HG02885 (cell line): ENCODE data around the gene TMEM200A.
"Not testable (repeated sequence)": the region's sequence is repeated elsewhere in the genome, so short reads cannot be mapped to it uniquely, and the experiment has no call there.

Experiments used
- ATAC-seq: cut with Tn5 transposase; IDR thresholded peaks from one replicate; pipeline ENCODE4 v1.9.1; 2021; ENCODE audit warnings: mild to moderate bottlenecking; ENCODE audit not compliant: unreplicated experiment, poor library complexity

TMEM200A gene

DNA sequence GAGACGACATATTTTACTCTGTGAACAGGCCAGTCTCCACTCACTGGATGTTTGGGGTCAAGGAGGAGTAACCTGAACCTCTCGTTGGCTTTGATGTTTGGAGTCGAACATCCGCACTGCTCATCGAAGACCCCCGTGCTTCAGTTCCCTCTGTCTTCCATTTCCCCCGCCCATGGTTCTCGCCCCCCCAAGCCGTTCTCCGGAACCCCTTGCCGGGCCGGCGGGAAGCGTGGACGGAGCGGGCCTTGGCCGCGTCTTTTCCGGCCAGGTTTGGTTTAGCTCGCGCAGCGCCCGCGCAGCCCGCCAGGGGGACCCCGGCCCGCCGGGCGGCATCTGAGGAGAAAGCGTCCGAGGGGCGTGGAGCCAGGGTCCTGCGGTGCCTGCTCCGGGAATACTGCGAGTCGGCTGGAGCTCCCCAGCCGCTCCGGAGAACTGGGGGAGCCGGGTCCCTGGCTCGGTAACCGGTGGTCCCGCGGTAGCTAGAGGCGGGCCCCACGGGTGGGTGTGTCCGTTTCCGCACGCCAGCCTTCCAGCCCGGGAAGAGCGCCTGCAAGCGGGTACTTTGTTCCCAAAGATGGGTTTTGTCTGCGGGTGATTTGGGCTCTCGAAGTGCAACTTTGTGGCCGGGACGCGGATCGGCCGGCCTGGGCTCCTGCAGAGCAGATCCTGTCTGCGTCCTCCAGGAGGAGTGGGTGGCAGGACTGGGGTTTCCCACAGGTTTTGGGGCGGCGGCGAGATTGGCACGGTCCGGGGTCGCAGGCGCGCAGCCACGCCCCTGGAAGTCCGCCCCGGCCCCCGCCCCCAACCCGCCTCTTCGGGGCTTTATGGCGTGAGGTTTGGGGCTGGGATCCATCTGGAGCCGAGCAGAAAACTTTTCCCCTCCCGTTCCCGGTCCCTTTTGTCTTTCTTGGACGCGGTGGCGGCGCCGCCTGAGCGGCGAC, at the start of gene TMEM200A:
TSS of gene TMEM200A (plus strand) at position 852 of the 941 bp plus-strand sequence. CDS start 74,406 bp downstream, outside the sequence.
- peak; percentile 70 for ATAC-seq

DNA sequence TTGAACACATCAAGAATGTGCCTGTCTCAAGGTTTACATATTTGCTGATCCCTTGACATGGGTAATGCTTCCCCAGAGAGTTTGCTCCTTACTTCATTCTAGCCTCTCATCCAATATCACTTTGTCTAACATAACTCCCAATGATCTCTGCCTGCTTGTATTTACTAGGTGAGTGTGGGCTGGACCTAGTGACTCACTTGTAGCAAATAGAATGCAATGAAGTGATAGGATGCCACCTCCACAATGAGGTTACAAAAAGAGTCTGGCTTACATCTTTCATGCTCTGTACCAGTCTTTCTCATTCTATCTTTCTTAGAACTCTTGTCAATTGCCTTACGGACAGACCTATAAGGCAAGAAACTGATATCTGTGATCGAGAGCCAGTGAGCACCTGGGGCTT, 44.9 kb upstream of the TMEM200A start:
- ATAC-seq: no peak

DNA sequence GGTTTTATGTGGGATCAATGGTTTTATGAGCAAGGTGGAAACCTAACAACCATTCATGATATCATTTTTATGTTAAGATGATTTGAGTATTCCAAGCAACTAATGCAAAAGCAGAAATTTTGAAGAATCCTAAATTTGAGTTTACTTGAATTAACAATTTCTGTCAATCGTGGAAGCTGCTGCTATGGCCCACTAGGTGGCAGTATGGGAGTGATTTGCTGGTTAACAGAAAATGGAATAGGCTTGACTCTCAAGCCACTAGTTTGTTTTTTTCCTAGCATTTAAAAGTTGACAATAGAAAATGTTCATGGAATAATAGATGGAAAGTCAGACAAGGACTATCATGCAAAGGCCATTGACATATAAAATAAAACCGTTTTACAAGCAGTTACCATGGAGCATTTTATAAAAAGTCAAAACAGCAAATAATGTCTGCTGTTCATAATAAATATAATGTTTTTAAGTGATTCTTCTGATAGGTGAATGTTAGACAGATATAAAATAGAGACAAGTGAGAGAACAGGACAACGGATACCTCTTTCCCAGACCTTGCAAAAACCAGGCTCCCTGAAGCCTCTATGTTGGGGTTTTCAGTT, 43.0 kb upstream of the TMEM200A start:
- ATAC-seq: peak; percentile 68

DNA sequence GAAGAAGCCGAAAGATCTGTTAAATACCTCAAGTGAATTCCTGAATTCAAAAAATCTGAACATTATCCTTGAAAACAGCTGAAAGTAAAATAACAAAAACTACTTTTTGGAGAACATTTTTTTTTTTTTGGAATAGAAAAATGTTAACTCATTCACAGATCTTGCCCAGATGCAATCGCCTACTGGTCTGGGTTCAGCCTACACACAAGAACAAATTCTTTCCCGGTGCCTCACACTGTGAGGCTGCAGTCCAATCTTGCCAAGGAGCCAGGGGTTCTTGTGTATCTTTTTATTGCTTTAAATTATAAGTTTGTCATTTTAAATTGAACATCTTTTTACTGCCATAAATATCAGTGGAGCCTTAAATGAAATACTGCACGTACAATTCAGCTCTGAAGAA, 41.2 kb upstream of the TMEM200A start:
- no peak for ATAC-seq

DNA sequence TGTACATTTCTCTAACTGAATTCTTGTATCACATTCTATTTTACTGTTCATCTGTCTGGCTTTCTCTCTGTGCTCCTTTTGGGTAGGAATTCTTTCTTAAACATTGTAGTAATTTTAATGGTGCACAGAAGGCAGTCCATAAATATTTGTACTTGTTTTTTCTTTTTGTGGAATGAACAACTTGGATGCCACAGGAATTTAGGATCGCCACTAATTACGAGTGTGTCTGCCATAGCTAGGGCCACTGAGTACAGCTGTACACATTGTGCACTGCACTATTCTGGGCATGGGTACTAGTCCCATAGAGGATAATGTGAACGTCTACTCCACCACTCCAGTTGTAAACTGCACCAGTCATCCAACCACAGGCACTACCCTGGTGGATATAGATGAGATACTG, 39.3 kb upstream of the TMEM200A start:
- no peak for ATAC-seq

DNA sequence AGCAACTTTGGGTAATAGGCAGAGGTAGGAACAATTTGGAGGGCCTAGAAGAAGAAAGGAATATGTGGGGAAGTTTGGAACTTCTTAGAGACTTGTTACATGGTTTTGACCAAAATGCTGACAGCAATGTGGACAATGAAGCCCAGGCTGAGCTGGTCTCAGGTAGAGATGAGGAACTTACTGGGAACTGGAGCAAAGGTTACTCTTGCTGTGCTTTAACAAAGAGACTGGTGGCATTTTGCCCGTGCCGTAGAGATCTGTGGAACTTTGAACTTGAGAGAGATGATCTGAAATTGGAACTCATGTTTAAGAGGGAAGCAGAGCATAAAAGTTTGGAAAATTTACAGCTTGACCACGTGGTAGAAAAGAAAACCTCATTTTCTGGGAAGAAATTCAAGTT, 28.3 kb upstream of the TMEM200A start:
- no peak for ATAC-seq

DNA sequence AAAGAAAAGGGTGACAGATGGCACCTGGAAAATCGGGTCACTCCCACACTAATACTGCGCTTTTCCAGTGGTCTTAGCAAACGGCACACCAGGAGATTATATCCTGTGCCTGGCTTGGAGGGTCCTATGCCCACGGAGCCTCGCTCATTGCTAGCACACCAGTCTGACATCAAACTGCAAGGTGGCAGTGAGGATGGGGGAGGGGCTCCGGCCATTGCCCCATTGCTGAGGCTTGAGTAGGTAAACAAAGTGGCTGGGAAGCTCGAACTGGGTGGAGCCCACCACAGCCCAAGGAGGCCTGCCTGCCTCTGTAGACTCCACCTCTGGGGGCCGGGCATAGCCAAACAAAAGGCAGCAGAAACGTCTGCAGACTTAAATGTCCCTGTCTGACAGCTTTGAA, 19.5 kb upstream of the TMEM200A start:
- not testable (repeated sequence) for ATAC-seq

DNA sequence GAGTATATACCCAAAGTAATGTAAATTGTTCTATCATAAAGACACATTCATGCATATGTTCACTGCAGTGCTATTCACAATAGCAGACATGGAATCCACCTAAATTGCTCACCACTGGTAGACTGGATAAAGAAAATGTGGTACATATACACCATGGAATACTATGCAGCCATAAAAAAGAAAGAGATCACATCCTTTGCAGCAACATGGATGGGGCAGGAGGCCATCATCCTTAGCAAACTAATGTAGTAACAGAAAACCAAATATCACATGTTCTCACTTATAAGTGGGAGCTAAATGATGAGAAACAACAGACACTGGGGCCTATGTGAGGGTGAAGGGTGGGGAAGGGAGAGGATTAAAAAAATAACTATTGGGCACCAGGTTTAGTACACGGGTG, 11.5 kb upstream of the TMEM200A start:
- ATAC-seq: no peak

DNA sequence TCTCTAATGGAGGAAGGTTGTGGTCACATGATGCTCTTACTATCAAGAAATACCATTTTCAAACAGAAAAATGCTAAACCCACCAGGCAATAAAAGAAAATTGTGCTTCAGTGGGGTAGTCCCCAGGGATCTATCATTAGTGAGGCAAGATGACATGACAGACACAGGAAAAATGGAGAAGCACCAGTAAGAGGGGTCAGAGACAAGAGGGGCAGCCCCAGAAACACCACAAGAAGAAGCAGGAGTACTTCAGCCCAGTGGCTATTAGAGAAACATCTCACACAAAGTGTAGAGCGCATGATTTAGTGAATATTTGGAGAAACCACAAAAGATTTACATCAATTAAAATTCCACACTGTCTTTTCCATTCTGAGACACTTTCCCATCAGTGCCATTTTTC, 10.2 kb upstream of the TMEM200A start:
- no peak for ATAC-seq

DNA sequence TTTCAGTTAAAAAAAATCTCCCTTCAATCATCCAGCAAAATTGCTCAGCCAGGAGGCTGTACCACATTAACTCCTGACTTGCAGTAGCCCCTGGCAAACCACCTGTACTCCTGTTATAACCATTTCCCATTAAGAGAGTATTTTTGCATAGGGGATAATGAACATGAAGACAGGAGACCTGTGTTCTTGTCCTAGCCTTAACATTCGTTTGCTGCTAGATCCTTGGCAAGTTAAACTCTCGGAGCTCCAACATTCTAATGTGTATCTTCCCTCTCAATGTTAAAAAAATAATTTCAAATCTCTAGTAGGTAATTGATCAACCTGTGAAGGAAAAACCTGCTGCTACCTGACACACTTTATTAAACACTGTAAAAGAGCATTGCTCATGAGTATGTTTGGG, 8.4 kb upstream of the TMEM200A start:
- ATAC-seq: no peak

DNA sequence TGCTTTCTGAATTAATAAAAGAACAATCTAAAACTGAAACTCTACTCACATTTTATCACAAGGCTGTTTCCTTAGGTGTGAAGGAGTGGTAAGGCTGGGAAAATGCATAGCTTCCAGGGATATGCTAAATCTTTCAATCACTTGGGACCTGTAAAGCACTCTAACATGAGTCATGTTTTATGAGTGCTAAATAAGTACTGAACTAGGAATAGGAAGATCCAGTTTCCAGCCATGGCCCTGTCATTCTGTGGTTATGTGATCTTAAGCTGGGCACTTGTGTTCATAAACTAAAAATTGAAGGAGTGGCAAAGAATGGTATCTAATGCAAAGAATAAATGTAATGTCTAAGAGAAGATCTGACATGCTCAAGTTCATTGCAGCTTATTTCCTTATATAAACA, 6.1 kb upstream of the TMEM200A start:
- no peak for ATAC-seq

DNA sequence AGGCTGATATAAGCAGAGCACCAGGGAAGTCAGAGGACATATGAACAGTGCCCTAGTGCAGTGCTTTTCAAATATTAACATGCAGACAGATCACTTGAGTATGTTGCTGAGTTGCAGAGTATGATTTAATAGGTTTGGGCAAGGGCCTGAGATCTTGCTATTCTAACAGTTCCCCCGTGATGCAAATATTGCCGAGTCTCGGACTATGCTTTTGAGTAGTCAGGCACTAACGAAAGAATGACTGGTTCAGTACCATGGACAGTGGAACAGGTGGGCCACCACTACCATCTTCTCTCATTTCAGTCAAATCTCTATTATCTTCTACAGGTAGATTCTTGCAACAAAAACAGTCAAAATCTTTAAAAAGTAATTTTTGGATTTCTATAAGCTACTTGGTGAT, 3.7 kb upstream of the TMEM200A start:
- ATAC-seq: no peak

DNA sequence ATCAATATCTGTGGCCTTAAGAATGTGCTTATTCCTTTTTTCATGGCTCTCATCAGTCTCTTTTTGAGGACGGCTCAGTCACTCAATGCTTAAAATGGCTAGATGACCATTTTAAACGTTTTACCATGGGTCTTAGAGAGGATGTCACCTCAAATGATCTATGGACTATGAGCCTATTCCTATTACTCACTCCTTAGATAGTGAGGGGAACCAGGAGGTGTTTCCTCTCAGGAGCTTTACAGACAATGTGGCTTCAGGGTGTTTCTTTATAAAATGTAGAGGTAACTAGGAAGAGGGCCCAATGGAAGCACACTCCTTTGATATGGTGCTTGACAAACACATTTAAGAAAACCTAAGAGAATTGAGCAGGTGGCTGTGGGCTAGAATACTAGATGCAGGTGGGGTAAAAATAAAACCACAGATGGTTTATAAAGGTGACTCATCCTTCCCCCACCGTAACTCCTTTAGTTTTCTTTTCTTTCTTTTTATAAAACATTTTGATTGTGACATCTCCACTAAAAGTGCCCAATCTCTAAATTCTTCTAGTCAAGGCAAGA, 1.5 kb upstream of the TMEM200A start:
- ATAC-seq: no peak

DNA sequence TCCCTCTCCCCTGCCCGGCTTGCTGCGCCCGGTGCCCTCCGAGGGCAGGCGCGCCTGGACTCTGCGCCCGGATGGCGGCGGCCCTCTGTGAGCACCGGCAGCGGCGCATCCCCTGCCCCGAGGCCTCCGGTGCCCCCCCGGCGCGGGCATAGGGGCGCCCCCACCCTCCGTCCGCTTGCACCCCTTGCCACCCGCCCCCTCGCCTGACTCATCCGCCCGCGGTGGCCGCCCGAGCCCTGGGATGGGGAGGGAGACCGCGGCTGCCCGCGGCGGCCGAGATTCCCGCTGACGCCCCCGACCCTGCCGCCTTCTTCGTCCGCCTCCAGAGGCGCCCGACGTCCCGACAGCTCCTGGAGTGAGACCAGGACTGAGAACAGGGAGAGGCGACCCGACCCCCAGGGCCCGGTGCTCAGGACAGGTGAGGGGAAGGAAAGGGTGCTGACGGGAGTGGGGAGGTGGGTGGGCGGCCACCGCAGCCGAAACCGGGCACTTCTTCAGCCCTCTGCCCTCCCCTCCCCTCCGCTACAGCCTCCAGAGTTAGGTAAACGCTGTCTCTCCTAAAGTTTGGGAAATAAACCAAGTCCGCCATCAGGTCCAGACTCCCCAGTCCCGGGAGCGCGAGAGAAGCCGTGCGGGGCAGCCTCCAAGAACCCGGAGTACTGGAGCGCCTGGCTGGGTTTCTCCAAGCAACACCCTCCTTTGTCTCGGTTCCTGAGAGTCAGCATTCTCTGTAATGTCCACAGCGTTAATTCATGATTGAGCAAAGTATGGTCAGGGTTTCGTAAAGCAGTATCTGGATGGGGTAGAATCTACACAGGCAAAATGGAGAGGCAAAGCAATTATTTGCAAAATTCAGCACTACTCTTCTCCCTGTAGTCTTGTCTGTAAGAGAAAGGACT, 539 bp downstream of the TMEM200A start:
- ATAC-seq: peak; percentile 26

DNA sequence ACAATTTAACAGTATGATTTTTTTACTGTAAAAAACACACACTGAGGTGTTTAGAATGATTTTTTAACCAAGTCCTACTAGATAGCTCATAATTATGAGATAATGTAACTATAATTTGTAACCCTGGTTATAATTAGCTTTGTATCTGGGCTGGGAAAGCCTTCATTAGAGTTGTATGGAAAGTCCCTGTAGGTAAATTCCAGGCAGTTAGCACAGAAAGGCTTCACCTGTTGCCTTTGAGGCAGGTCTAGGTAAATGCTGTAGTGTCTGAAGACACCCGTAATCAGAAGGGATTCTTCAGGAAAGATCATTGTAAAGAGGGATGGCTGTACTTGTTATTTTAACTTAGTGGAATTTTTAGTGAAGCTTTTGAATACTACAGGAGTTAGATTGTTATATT, 1.9 kb downstream of the TMEM200A start:
- no peak for ATAC-seq

DNA sequence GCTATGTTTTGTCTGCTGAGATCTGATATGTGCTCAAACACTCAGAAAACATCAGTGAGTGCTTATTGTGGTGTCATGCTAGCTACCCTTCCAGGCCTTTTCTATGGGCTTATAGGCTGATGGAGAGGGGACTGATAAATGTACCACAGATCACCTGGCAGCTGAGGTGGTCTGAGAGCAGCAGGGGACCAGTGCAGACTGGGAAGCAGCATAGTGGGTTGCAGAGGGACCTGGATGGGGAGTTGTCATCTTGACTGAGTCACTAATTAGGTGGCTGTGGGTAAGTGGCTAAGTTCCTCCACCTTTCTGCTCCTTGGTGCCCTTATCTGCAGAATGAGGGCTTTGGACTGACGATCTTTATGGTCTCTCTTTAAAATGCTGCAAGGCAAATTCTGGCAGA, 2.8 kb downstream of the TMEM200A start:
- ATAC-seq: no peak

DNA sequence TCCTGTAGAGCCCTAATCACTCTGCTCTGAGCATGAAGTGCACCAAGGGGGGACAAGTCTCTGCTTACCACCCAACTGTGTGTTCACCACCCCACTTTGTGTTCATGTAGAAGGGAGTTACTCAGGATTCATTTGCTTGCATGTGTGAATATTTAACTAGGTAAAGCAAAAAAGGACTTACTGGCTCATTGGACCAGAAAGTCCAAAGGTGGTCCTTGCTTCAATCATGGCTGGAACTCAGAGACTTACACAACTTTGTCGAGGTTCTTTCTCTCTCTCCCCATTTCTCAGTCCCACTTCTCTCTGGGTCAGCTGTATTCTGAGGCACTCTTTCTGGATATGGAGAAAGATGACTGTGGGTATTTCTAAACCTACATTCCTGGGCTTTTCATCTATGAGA, 4.0 kb downstream of the TMEM200A start:
- ATAC-seq: no peak

DNA sequence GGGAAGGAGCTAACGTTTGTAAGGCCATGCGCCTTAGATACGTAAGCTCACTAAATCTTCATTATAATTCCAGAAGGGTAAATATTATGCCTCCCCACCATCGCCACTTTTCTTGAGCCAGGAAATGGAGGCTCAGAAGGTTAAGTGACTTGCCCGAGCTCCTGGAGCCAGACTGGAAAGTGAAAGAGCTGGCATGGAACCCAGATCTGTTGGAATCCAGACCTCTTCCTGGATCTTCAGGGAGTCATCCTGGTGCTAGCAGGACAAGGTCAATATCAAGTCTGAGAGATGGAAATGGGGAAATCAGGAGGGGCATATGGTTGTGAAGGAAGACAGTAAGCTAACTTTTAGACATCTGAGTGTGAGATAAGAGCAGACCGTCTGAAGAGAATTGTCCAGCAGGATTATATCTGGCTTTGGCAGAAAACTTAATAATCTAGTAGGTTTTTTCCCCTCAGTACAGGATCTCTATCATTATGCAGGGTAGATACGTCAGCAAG, 6.2 kb downstream of the TMEM200A start:
- ATAC-seq: no peak

DNA sequence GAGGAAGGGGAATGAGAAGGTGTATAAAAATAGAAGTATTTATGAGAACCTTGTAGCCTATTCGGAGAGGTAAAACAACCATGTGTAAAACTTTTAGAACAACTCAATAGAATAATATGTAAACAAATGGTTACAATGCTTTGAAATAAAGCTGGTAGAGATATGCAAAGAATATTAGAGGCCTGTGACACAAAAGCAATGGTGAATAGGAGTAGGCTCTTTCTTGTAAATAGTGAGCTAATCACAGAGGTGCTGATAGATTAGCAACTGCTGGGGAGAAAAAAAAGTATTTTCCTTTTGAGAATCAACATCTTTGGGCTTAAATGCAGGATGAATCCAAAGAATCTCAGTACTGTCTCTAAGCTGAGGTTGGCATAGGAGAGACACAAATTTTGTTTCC, 7.0 kb downstream of the TMEM200A start:
- ATAC-seq: no peak

DNA sequence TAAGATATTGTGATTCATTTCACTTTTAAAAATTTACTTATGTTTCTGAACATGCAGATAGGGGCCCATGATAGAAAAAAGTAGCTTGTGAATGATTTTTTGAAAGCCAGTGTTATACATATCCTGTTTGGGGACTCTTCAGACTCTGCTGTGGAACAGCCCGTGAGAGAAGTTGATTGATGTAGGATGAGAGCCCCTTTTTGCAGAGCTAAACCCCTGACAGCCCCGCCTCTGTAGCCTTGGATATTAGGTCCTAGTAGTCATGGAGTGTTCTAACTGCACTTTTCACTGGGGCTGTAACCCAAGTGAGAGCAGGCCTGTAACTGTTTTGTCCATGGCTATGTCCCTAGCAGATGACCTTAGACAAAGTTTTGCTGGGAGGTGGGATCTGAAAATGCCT, 8.2 kb downstream of the TMEM200A start:
- ATAC-seq: no peak
